Putamen (tissue), 1 donor: Measurements from ENCODE around the gene CDC42SE2.
"Not testable (repeated sequence)": the region's sequence is repeated elsewhere in the genome, so short reads cannot be mapped to it uniquely, and the experiment has no call there.

Source experiments
- DNase-seq: peaks from one replicate; pipeline ENCODE4 v3.0.0-alpha.2; 2016; ENCODE audit warnings: low spot score

Gene CDC42SE2

DNA sequence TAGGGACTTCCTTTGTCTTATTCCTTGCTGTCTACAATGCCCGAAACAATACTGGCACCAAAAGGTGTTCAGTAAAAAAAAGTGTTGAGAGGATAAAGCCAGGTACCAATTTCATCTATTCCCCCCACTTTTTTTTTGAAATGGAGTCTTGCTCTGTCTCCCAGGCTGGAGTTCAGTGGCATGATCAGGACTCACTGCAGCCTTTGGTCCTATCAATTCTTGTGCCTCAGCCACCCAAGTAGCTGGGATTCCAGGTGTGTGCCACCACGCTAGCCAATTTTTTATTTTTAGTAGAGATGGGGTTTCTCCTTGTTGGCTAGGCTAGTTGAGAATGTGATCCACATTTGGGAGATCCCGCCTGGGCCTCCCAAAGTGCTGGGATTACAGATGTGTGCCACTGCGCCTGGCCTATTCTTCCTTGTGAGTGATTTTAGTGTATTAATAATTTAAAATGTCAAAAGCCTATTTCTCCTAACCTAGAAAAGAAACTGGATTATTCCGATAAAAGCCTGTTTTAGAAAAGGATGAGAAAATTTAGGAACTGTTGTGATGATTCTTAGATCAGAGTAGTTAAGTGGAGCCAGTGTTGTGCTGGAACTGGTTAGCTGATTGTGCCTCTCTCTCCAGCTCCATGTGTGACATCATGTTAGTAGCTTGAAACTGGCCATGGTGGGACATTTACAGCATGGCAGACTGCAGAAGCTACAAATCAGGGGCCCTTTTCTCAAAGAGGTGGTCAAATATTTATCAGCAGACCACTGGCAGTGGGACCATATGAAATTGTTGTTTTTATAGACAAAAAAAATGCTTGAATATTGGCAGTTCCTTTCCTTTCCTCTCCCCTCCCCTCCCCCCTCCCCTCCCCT, 14.3 kb downstream of the CDC42SE2 start:
- DNase-seq = peak; percentile 42

DNA sequence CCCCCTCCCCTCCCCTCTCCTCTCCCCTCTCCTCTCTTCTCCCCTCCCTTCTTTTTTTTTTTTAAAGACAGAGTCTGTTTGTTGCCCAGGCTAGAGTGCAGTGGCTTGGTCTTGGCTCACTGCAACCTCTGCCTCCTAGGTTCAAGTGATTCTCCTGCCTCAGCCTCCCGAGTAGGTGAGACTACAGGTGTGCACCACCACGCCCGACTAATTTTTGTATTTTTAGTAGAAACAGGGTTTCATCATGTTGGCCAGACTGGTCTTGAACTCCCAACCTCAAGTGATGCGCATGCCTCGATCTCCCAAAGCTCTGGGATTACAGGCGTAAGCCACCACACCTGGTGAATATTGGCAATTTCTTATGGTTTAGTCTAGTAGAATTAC, 14.9 kb downstream of the CDC42SE2 start:
- not testable (repeated sequence) for DNase-seq

- DNase-seq = no peak
Observed at GRCh38 chr5:131279204-131279603, 15.4 kb downstream of the CDC42SE2 start.

GRCh38 chr5:131280417-131280816, 16.6 kb downstream of the CDC42SE2 start:
- no peak for DNase-seq

DNA sequence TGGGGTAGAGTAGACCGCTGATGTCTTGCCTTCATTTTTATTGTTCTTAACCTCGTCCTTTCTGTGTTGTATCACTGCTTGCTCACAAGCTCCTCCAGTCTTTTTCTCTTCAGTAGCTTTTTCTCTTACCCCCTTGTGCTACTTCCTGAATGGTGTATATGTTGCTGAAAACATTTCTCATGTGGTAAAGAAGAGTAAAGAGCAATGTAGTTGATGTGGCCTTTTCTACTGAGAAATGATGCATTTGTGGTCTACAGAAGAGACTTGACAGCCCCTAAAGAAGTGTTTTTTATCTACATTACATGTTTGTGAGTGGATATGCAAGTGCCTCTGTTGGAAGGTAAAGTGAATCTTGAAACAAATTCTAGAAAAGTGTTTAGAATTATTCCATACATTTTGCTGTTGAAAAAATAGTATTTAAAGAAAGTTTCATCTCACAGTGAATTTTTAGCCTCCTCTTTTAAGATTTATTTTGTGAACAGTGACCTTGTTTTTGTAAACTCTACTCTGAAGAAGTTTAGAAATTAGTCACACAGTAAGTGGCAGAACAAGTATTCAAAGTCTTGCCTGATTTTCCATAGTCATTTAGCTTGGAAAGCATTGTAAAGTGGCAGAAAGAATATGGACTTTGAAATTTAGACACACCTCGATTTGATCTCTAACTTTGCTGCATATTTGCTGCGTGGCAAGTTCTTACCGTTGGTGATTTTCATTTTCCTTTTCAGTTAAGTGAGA, 17.4 kb downstream of the CDC42SE2 start:
- DNase-seq = no peak

DNA sequence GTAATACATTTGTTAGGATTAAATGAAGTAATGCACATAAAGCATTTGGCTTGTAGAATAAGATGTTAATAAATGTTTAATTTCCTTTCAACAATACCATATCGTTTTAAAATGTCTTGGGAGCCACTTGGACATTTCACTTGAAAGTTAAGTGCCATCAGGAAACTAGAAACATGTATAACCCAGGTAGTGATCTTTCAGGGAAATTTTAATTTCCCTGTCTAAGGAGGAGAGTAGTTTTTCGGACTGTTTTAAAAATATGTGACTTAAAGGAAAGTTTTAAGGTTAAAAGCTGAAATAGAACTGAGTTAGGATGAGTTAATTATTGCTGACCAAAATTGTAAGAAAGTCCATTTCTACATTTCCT, 18.0 kb downstream of the CDC42SE2 start:
- DNase-seq = no peak

GRCh38 chr5:131282235-131282634, 18.4 kb downstream of the CDC42SE2 start:
- no peak for DNase-seq

DNA sequence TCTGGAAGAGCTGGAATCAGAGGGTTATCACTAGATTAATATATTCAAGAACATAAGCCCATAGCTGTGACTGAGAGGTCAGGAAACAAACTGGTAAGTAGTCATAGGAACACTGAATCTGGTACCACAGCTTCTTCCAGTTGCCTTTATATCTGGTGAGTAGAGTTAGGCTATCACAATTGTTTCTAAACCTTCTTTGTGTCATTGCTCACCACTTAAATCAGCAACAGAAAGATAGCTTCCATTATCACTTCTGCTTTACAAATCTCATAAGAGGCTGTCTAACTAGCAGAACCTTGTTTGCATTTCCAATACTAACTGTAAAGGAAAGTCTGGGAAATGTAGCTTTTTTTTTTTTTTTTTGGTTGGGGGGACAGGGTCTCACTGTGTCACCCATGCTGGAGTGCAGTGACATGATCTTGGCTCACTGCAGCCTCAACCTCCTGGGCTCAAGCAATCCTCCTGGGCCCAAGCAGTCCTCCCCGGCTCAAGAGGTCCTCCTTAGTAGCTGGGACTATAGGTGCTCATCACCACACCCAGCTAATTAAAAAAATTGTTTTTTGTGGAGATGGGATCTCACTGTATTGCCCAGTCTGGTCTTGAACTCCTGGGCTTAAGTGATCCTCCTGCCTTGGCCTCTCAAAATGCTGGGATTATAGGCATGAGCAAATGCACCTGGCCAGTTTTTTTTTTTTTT, 22.0 kb downstream of the CDC42SE2 start:
- no peak for DNase-seq

DNA sequence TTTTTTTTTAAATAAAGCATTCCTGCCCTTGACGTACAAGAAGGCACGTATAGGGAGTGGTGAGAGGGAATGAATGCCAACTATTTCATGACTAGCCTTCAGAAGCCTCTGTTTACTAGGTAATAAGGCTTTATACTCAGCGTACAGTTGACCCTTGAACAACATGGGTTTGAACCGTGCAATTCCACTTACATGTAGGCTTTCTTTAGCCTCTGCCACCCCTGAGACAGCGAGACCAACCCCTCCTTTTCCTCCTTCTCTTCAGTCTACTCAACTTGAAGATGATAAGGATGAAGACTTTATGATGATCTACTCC, 22.5 kb downstream of the CDC42SE2 start:
- DNase-seq = no peak

DNA sequence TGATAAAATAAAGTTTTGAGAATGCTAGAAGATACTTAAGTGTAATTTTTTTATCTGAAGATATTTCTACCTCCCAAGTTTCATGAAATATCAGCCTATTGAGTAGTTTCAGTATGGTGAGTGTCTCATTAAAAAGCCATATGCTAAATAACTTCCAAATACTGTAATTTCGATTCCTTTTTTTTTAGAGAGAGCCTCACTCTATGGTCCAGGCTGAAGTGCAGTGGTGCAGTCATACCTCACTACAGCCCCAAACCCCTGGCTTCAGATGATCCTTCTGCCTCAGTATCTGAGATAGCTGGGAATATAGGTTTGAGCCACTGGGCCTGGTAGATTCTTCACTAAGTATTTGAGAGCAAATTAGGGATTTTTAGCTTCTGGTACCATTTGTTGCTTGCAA, 24.5 kb downstream of the CDC42SE2 start:
- DNase-seq = no peak

DNA sequence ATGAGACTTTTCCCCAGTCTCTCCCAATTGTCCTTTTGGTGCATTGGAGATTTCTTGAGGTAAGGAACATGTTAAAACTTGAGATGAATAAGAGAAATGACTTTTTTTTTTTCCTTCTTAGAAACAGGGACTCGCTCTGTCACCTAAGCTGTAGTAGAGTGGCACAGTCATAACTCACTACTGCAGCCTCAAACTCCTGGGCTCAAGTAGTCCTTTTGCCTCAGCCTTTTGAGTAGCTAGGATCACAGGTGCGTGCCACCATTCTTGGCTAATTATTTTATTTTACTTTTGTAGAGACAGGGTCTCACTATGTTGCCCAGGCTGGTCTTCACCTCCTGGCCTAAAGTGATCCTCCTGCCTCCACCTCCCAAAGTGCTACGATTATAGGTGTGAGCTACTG, 25.9 kb downstream of the CDC42SE2 start:
- no peak for DNase-seq

DNA sequence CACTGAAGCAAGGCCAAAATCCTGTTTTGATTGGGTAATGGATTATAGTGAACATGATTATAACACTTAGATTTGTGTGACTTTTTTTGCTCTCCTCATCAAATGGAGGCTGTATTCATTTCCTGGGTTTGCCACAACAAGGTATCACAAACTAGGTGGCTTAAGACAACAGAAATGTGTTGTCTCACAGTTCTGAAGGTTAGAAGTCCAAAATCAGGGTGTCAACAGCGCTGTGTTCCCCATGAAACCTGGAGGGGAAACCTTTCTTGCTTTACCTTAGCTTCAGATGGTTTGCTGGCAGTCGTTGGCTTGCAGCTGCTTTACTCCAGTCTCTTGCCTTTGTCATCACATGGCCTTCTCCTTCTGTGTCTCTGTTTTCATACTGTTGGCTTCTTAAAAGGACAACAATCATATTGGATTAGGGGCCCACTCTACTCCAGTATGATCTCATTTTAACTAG, 32.4 kb downstream of the CDC42SE2 start:
- no peak for DNase-seq

DNA sequence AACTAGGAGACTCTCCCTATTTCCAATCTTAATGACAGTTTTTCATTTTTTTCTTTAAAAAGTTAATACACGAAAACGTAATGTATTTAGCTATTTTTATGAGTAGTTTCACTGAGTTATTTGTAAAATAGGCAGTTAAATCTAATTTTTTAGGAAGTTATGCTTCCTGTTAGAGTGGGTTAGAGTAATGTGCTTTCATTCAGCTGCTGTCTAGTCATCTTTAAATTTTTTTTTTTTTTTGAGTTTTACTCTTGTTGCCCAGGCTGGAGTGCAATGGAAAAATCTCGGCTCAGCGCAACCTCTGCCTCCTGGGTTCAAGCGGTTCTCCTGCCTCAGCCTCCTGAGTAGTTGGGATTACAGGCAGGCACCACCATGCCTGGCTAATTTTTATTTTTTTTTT, 34.0 kb downstream of the CDC42SE2 start:
- DNase-seq = no peak

DNA sequence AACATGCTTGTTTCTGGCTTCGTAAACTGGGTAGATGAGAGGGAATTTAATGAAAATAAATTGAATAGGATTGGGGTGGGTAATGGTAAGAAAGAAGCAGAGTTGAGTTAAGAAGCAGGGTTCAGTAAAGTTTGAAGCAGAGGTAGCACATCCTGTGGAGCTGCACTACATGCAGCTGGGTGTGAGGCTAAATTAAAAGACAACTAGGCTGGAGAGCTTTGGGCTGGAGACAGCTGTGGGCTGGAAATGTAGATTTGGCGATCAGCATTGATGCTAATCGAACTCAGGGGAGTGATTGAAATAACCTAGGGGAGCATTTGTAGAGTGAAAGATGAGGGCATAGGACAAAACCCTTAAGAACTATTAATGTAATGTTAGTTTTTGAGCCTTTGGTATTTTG, 35.6 kb downstream of the CDC42SE2 start:
- DNase-seq = no peak

GRCh38 chr5:131302506-131302905, 38.7 kb downstream of the CDC42SE2 start:
- no peak for DNase-seq

DNA sequence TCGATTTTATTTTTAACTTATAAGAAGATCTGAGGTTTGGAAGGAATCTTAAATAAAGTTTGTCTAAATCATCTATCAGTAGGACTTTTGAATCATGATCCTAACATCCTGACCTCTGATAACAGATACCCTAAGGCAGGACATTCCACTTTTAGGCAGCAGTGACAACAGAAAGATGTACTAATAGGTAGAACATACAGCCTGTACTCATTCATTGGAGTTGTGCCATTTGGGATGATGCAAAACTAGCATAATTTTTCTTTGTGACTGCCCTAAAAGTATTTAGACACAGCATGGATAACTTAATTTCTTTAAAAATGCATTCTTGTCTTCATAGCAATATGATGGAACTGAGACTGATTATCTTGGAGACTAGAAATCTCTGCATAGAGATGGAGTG, 39.7 kb downstream of the CDC42SE2 start:
- DNase-seq = no peak

DNA sequence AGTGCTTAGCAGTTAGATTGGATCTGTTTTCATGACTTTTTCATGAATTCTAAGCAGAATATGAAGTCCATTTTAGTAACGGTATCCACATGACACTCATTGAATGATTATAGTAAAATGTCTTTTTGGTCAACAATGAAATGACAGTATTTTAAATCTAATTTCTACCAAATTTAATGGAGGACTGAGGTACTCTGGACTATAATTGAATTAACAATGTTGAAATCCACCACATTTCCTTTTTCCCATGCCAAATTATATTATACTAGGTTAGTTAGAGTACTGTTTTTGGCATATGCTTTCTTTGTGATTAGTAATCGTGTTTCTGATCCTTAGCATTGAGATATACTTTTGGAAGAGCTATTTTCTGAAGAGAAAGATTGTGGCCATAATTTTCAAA, 40.6 kb downstream of the CDC42SE2 start:
- DNase-seq = no peak

- no peak for DNase-seq
Observed at GRCh38 chr5:131305138-131305689, 41.4 kb downstream of the CDC42SE2 start.

GRCh38 chr5:131305906-131306305, 42.1 kb downstream of the CDC42SE2 start:
- no peak for DNase-seq

DNA sequence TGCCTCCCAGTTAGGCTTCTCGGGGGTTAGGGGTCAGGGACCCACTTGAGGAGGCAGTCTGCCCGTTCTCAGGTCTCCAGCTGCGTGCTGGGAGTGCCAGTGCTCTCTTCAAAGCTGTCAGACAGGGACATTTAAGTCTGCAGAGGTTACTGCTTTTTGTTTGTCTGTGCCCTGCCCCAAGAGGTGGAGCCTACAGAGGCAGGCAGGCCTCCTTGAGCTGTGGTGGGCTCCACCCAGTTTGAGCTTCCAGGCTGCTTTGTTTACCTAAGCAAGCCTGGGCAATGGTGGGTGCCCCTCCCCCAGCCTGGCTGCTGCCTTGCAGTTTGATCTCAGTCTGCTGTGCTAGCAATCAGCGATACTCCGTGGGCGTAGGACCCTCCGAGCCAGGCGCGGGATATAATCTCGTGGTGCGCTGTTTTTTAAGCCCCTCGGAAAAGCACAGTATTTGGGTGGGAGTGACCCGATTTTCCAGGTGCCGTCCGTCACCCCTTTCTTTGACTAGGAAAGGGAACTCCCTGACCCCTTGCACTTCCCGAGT, 48.5 kb downstream of the CDC42SE2 start:
- not testable (repeated sequence) for DNase-seq

- no peak for DNase-seq
Observed at GRCh38 chr5:131316026-131316425, 52.2 kb downstream of the CDC42SE2 start.

- no peak for DNase-seq
Observed at GRCh38 chr5:131316822-131317221, 53.0 kb downstream of the CDC42SE2 start.
